ENCODE data around the gene RAP1GAP. TPM values are rescaled to one million over a fixed set of nuclear protein-coding genes. Genes with fewer than 3 reads are reported as not detected.

RAP1GAP gene
- polyA plus RNA-seq, 1 donor from 2014 or later: 9.8 TPM

DNA sequence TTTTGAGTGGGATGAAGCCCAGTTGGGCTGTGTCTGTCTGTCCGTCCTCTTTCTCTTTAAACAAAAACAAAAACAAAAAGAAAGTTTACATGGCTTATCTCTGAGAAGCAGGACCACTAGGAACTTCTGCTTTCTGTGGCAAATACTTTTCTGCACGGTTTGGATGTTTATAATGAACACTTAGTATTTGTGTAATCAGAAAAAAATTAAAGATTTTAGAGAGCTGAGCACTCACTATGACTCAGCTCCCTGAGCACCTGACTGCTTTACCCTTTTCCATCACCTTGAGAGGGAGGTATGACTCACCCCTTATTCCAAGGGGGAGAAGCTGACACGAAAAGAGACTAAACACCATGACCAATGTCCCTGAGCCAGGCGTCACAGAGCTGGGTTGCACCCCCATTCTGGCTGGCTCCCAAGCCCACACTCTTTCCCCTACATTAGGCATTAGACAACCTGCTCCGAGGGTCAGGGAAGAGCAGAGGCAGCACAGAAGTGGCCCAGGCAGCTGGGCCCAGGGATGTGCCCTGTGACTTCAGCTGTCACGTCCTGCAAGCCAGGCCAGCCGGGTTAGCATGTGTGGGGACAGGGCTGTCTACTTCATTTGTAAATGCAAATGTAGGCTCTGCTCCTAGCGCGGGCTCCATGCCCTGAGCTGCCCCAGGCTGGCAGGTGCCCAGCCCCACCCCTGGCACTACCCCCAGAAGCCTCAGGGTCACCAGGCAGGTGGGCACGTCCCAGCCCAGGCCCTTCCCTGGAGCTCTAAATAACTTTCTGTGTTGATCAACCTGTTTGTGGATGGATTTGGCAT lies 30.4 kb downstream of the RAP1GAP start:
- no peaks in the 10 kb centered on the region for H4K20me1 ChIP-seq (ENCODE audit: insufficient read depth)
- TF ChIP-seq RAD21 (conservative IDR thresholded peaks at IDR 0.05) (no peak), POLR2AphosphoS5 (IDR thresholded peaks at IDR 0.05) (no peak), EZH2 (IDR thresholded peaks at IDR 0.05; ENCODE audit: borderline replicate concordance, insufficient read depth, low read length, poor library complexity, severe bottlenecking) (no peak), MXI1 (conservative IDR thresholded peaks at IDR 0.05; ENCODE audit: poor library complexity, severe bottlenecking) (no peak), EP300 (conservative IDR thresholded peaks at IDR 0.05; ENCODE audit: poor library complexity, severe bottlenecking) (no peak), SMC3 (conservative IDR thresholded peaks at IDR 0.05; ENCODE audit: poor library complexity) (no peak), TAF1 (IDR thresholded peaks at IDR 0.05; ENCODE audit: low read depth) (no peak)
- TF ChIP-seq, protein P1, sequence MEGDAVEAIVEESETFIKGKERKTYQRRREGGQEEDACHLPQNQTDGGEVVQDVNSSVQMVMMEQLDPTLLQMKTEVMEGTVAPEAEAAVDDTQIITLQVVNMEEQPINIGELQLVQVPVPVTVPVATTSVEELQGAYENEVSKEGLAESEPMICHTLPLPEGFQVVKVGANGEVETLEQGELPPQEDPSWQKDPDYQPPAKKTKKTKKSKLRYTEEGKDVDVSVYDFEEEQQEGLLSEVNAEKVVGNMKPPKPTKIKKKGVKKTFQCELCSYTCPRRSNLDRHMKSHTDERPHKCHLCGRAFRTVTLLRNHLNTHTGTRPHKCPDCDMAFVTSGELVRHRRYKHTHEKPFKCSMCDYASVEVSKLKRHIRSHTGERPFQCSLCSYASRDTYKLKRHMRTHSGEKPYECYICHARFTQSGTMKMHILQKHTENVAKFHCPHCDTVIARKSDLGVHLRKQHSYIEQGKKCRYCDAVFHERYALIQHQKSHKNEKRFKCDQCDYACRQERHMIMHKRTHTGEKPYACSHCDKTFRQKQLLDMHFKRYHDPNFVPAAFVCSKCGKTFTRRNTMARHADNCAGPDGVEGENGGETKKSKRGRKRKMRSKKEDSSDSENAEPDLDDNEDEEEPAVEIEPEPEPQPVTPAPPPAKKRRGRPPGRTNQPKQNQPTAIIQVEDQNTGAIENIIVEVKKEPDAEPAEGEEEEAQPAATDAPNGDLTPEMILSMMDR (IDR thresholded peaks at IDR 0.05; ENCODE audit: poor library complexity, severe bottlenecking): no peak
- TF ChIP-seq, protein P2, sequence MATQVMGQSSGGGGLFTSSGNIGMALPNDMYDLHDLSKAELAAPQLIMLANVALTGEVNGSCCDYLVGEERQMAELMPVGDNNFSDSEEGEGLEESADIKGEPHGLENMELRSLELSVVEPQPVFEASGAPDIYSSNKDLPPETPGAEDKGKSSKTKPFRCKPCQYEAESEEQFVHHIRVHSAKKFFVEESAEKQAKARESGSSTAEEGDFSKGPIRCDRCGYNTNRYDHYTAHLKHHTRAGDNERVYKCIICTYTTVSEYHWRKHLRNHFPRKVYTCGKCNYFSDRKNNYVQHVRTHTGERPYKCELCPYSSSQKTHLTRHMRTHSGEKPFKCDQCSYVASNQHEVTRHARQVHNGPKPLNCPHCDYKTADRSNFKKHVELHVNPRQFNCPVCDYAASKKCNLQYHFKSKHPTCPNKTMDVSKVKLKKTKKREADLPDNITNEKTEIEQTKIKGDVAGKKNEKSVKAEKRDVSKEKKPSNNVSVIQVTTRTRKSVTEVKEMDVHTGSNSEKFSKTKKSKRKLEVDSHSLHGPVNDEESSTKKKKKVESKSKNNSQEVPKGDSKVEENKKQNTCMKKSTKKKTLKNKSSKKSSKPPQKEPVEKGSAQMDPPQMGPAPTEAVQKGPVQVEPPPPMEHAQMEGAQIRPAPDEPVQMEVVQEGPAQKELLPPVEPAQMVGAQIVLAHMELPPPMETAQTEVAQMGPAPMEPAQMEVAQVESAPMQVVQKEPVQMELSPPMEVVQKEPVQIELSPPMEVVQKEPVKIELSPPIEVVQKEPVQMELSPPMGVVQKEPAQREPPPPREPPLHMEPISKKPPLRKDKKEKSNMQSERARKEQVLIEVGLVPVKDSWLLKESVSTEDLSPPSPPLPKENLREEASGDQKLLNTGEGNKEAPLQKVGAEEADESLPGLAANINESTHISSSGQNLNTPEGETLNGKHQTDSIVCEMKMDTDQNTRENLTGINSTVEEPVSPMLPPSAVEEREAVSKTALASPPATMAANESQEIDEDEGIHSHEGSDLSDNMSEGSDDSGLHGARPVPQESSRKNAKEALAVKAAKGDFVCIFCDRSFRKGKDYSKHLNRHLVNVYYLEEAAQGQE (IDR thresholded peaks at IDR 0.05; ENCODE audit: borderline replicate concordance): no peak
- H3K27ac ChIP-seq (ENCODE audit: low read length): no peak overlapping the region
- no peaks in the 10 kb centered on the region for H3K9me2 ChIP-seq (ENCODE audit: insufficient read depth, low read length)
- no peaks in the 10 kb centered on the region for H3K79me2 ChIP-seq (replicated peaks; ENCODE audit: insufficient read depth, low read length)
- H3K9me3 ChIP-seq (ENCODE audit: low read length): no peaks in the 10 kb centered on the region
- H3K36me3 ChIP-seq (ENCODE audit: insufficient read depth, low read length): no peaks in the 10 kb centered on the region
- H3K27me3 ChIP-seq (ENCODE audit: insufficient read depth, low read depth, low read length): no peaks in the 10 kb centered on the region
- H2AFZ ChIP-seq (ENCODE audit: low read depth, low read length): no peak overlapping the region
- no peak overlapping the region for H3K4me3 ChIP-seq (ENCODE audit: low read length)
- no peak overlapping the region for H3K9ac ChIP-seq (ENCODE audit: low read length)
- H3F3A ChIP-seq (ENCODE audit: insufficient read depth, low read length, poor library complexity, severe bottlenecking): no peaks in the 10 kb centered on the region
- H3K4me2 ChIP-seq (ENCODE audit: low read length): no peak overlapping the region

DNA sequence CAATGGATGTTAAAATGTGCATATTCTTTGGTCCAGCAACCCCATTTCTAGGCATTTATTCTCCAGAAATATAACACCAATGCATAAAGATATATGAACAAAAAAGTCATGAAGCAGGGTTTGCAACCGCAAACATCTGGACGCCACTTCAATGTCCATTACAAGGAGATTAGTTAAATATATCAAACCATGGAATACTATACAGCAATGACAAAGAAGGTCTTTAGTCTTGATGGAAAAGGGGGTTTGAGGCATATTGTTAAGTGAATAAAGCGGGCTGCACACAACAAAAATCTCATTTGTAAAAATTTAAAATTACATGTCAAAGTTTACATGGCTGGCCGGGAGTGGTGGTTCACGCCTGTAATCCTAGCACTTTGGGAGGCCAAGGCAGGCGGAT lies 31.6 kb downstream of the RAP1GAP start:
- Histone ChIP-seq H3K9me3 (ENCODE audit: low read length) (no peaks in the 10 kb centered on the region), H3K4me3 (ENCODE audit: low read length) (no peak overlapping the region)
- TF ChIP-seq RAD21 (conservative IDR thresholded peaks at IDR 0.05): no peak
- no peak for TF ChIP-seq EZH2 (IDR thresholded peaks at IDR 0.05; ENCODE audit: borderline replicate concordance, insufficient read depth, low read length, poor library complexity, severe bottlenecking)
- TF ChIP-seq POLR2AphosphoS5 (IDR thresholded peaks at IDR 0.05): no peak
- TF ChIP-seq TAF1 (IDR thresholded peaks at IDR 0.05; ENCODE audit: low read depth): no peak
- no peak for TF ChIP-seq SMC3 (conservative IDR thresholded peaks at IDR 0.05; ENCODE audit: poor library complexity)
- no peak for TF ChIP-seq EP300 (conservative IDR thresholded peaks at IDR 0.05; ENCODE audit: poor library complexity, severe bottlenecking)
- TF ChIP-seq, protein P2 (IDR thresholded peaks at IDR 0.05; ENCODE audit: borderline replicate concordance): no peak
- no peak for TF ChIP-seq MXI1 (conservative IDR thresholded peaks at IDR 0.05; ENCODE audit: poor library complexity, severe bottlenecking)
- TF ChIP-seq, protein P1 (IDR thresholded peaks at IDR 0.05; ENCODE audit: poor library complexity, severe bottlenecking): no peak

More for the DNA sequence above, 31.6 kb downstream of the RAP1GAP start:
- Histone ChIP-seq H3K9me2 (ENCODE audit: insufficient read depth, low read length) (no peaks in the 10 kb centered on the region), H3K27me3 (ENCODE audit: insufficient read depth, low read depth, low read length) (no peaks in the 10 kb centered on the region), H4K20me1 (ENCODE audit: insufficient read depth) (no peaks in the 10 kb centered on the region), H3F3A (ENCODE audit: insufficient read depth, low read length, poor library complexity, severe bottlenecking) (no peaks in the 10 kb centered on the region), H3K4me2 (ENCODE audit: low read length) (no peak overlapping the region), H2AFZ (ENCODE audit: low read depth, low read length) (no peak overlapping the region), H3K79me2 (replicated peaks; ENCODE audit: insufficient read depth, low read length) (no peaks in the 10 kb centered on the region), H3K36me3 (ENCODE audit: insufficient read depth, low read length) (no peaks in the 10 kb centered on the region), H3K27ac (ENCODE audit: low read length) (no peak overlapping the region), H3K9ac (ENCODE audit: low read length) (no peak overlapping the region)

Data from neural cell (in vitro differentiated cells).